ENCODE measurements around the gene TRPC4.
"Not testable (repeated sequence)": the region's sequence is repeated elsewhere in the genome, so short reads cannot be mapped to it uniquely, and the experiment has no call there.

The TRPC4 gene

DNA sequence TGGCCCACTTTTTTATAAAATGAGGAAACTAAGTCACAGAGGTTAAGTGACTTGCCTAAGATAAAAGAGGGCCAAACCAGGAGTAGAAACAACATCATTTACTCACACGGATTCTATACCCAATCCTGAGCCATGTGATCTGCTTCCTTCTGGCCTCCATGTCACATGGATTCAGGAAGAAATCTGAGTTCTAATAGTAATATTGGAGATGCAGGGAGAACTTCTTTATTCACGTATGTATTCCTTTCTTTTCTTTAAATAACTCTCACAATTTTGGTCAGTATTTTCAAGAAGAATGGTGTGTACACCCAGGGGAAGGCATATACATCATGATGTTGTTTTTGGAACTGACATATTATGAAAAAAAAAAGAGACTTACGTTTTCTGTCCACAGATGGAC lies 272.8 kb downstream of the TRPC4 start:
- TF ChIP-seq, protein P1, sequence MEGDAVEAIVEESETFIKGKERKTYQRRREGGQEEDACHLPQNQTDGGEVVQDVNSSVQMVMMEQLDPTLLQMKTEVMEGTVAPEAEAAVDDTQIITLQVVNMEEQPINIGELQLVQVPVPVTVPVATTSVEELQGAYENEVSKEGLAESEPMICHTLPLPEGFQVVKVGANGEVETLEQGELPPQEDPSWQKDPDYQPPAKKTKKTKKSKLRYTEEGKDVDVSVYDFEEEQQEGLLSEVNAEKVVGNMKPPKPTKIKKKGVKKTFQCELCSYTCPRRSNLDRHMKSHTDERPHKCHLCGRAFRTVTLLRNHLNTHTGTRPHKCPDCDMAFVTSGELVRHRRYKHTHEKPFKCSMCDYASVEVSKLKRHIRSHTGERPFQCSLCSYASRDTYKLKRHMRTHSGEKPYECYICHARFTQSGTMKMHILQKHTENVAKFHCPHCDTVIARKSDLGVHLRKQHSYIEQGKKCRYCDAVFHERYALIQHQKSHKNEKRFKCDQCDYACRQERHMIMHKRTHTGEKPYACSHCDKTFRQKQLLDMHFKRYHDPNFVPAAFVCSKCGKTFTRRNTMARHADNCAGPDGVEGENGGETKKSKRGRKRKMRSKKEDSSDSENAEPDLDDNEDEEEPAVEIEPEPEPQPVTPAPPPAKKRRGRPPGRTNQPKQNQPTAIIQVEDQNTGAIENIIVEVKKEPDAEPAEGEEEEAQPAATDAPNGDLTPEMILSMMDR (IDR thresholded peaks at IDR 0.05; ENCODE audit: low read depth, low read length), result no peak
- in situ Hi-C loops (cut with HindIII; ENCODE audit: low sequenced_read_pairs), result no loop called here
- no peak for DNase-seq (ENCODE audit: low read depth, low spot score)
- peak overlapping the region; percentile 39 for H3K4me3 ChIP-seq (ENCODE audit: low read depth, low read length)

DNA sequence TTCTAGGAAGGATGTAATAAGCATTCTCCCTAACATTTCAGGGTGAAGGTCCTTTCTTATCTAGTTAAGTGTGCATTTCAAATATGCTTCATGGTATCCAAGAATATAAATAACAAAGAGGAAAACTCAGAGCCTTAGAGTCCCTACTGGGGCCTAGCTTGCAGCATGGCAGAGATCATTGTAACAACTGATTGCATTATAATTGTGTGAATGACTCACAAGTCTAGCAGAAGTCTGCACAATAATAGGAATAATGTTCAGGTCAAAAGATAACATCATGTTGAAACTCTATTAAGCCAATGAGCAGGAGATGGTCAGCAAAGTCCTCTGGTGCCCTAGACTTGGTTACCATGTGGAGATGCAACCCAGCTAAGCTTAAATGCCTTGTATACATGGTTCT lies 274.4 kb downstream of the TRPC4 start:
- TF ChIP-seq, protein P1 (IDR thresholded peaks at IDR 0.05; ENCODE audit: low read depth, low read length), result no peak
- no peak overlapping the region for H3K4me3 ChIP-seq (ENCODE audit: low read depth, low read length)
- DNase-seq (ENCODE audit: low read depth, low spot score), result peak; percentile 50
- in situ Hi-C loops (cut with HindIII; ENCODE audit: low sequenced_read_pairs), result no loop called here

DNA sequence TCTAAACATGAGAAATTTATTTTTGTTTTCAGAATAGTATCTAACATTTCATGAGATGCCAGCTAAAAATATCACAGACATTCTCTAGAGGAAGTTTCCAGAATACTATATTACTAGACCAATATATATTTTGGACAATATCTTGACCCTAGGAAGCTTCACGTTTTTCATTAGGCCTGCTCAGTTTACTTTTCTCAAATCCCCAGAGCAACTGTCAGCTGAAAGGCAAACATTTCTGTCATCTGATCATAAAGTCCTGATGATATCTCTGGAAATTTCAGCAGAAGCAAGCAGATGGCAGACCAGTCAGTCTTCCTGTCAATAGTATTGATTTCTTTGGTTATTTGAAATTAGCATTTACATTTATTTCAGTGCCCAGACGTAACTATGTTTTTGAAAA lies 275.0 kb downstream of the TRPC4 start:
- H3K4me3 ChIP-seq (ENCODE audit: low read depth, low read length), result no peak overlapping the region
- TF ChIP-seq, protein P1 (IDR thresholded peaks at IDR 0.05; ENCODE audit: low read depth, low read length), result no peak
- no peak for DNase-seq (ENCODE audit: low read depth, low spot score)
- in situ Hi-C loops (cut with HindIII; ENCODE audit: low sequenced_read_pairs), result no loop called here

DNA sequence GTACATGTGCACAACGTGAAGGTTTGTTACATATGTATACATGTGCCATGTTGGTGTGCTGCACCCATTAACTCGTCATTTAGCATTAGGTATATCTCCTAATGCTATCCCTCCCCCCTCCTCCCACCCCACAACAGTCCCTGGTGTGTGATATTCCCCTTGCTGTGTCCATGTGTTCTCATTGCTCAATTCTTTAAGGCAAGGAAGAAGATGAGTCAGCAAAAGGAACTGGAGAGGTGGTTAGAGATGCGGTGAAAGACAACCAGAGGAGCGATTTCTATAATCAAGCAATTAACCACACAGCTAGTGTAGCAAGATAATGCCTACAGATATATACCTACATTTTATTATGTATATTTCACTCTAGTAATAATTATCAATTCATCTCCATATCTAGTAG lies 280.2 kb downstream of the TRPC4 start:
- H3K4me3 ChIP-seq (ENCODE audit: low read depth, low read length); DNase-seq (ENCODE audit: low read depth, low spot score); in situ Hi-C loops (cut with HindIII; ENCODE audit: low sequenced_read_pairs): not testable (repeated sequence)

DNA sequence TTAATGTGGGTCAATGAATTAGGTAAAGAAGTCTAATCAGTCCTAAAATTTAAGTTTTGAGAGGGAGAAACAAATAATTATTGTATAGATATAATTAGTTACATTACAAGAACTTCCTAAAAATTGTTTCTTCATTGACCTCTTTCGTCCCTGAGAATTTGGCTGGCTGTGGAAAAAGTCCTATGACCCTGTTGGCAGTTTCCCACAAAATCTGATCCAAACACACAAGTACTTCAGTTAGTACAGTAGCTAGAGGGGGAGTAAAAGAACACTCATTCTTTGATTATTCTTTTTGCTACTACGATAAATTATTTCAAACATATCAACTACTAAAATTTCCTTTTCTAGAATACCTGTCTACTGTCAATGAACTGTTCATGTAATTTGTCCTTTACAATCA lies 282.3 kb downstream of the TRPC4 start:
- DNase-seq (ENCODE audit: low read depth, low spot score), result no peak
- TF ChIP-seq, protein P1 (IDR thresholded peaks at IDR 0.05; ENCODE audit: low read depth, low read length), result no peak
- H3K4me3 ChIP-seq (ENCODE audit: low read depth, low read length), result no peak overlapping the region
- in situ Hi-C loops (cut with HindIII; ENCODE audit: low sequenced_read_pairs), result no loop called here

Data from astrocyte of the spinal cord (primary cell).